K562 (cell line): Measurements from ENCODE around the gene PRELID2.

Experiments used
- CEBPB ChIP-seq: fragments of 450-650 bp; IDR thresholded peaks from 2 replicates; pipeline ENCODE4 v1.6.1; 2016; ENCODE audit warnings: missing genetic modification characterization, missing compliant biosample characterization
- SIRT6 ChIP-seq: IDR thresholded peaks from one replicate; pipeline ENCODE4 v1.6.1; 2012; ENCODE audit warnings: low read depth, mild to moderate bottlenecking, control low read depth, inconsistent platforms, low read length, moderate library complexity
- SOX6 ChIP-seq: fragments of 450-650 bp; IDR thresholded peaks from 2 replicates; pipeline ENCODE4 v1.6.1; 2014; ENCODE audit warnings: mild to moderate bottlenecking
- ZNF263 ChIP-seq: sonication (generic); formaldehyde crosslinking; IDR thresholded peaks from 2 replicates; pipeline ENCODE4 v1.8.0; 2022; ENCODE audit warnings: mild to moderate bottlenecking, missing genetic modification reagents, borderline replicate concordance

- no peak for TF ChIP-seq ZNF263
- no peak for TF ChIP-seq SIRT6
- TF ChIP-seq SOX6 = no peak
- TF ChIP-seq CEBPB (tag) = no peak
Observed at GRCh38 chr5:145787996-145788395, 47.1 kb downstream of the PRELID2 start.
